ENCODE data around the gene ABCB1. TPM values are rescaled to one million over a fixed set of nuclear protein-coding genes. Genes with fewer than 3 reads are reported as not detected.
"Not testable (repeated sequence)": the region's sequence is repeated elsewhere in the genome, so short reads cannot be mapped to it uniquely, and the experiment has no call there.

ABCB1 gene
- polyA plus RNA-seq, 3 donors from 2014 or later: 55.5 to 66.5 (median 56.0) TPM

- H3K27ac Mint-ChIP-seq: peak overlapping the region; percentile 83 to 98 (median 96)
- peaks cover 31 to 53% of the 10 kb centered on the region in 2 donors for H3K4me1 Mint-ChIP-seq
- peaks cover 0 to 13% (median 3%) of the 10 kb centered on the region in 3 donors for H3K36me3 Mint-ChIP-seq
- peak; percentile 17 to 33 (median 28) for DNase-seq
- H3K4me3 Mint-ChIP-seq: peak overlapping the region; percentile 83 to 95 (median 85)
- no peaks in the 10 kb centered on the region for H3K9me3 Mint-ChIP-seq
- H3K27me3 Mint-ChIP-seq (ENCODE audit: low read depth in 3 of 3): peaks cover 0 to 8% (median 2%) of the 10 kb centered on the region in 3 donors
Observed at GRCh38 chr7:87598234-87599009, 2.3 kb downstream of the ABCB1 start.

GRCh38 chr7:87596696-87597095, 4.0 kb downstream of the ABCB1 start:
- no peak for DNase-seq
- no peaks in the 10 kb centered on the region for H3K9me3 Mint-ChIP-seq
- H3K4me1 Mint-ChIP-seq: peaks cover 31 to 53% of the 10 kb centered on the region in 2 donors
- H3K27ac Mint-ChIP-seq: peak overlapping the region in 2 of 6 donors; percentile 43 to 57
- peaks cover 0 to 8% (median 0%) of the 10 kb centered on the region in 3 donors for H3K27me3 Mint-ChIP-seq (ENCODE audit: low read depth in 3 of 3)
- H3K36me3 Mint-ChIP-seq: peaks cover 0 to 13% (median 3%) of the 10 kb centered on the region in 3 donors
- H3K4me3 Mint-ChIP-seq: peak overlapping the region in 1 of 5 donors; percentile 35

DNA sequence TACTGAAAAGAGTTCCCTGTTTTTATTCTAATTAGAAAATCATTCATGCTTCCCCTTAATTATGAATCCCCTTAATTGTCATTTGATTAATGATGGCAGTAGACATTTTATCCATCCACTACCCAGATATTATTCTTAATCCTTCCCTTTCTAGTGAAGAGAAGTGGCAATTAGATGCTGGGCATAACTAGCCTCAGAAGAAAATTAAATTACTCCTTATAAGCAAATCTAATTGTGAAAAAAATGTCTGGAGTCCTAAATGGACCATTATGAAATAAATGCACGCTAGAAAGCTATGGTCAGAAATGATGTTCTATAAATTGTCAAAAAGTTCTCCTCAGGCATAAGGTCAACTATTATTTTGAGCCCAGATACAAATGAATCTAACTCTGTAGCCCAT, 4.5 kb downstream of the ABCB1 start:
- H3K36me3 Mint-ChIP-seq: peaks cover 0 to 13% (median 3%) of the 10 kb centered on the region in 3 donors

DNA sequence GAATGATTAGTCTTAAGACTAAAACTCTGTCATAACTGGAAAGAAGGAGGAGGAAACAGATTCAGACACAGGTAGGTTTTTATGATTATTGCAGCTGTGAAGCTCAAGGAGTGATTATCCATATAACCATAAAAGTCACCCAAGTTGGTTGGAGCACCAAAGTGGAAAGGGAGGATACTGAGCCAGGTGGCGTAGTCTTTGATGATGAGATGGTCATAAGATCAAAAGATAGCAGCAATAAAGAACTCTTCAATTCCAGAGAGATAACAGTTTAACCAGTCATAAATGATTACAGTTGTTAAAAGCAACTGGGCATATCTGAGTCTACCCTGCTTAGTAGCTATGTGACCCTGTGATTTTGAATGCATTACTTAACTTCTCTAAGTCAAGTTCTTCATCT, 8.4 kb downstream of the ABCB1 start:
- DNase-seq: no peak
- Mint-ChIP-seq H3K4me3 (no peak overlapping the region), H3K27ac (no peak overlapping the region), H3K36me3 (peaks cover 0 to 13% (median 7%) of the 10 kb centered on the region in 3 donors), H3K9me3 (no peaks in the 10 kb centered on the region), H3K4me1 (peaks cover 14 to 16% of the 10 kb centered on the region in 2 donors), H3K27me3 (ENCODE audit: low read depth in 3 of 3) (peaks cover 0 to 2% (median 0%) of the 10 kb centered on the region in 3 donors)

More for the DNA sequence above, 4.5 kb downstream of the ABCB1 start:
- no peaks in the 10 kb centered on the region for H3K9me3 Mint-ChIP-seq
- peaks cover 0 to 8% (median 0%) of the 10 kb centered on the region in 3 donors for H3K27me3 Mint-ChIP-seq (ENCODE audit: low read depth in 3 of 3)
- H3K4me3 Mint-ChIP-seq: no peak overlapping the region
- H3K4me1 Mint-ChIP-seq: peaks cover 30 to 47% of the 10 kb centered on the region in 2 donors
- no peak for DNase-seq
- peak overlapping the region in 1 of 6 donors; percentile 43 for H3K27ac Mint-ChIP-seq

DNA sequence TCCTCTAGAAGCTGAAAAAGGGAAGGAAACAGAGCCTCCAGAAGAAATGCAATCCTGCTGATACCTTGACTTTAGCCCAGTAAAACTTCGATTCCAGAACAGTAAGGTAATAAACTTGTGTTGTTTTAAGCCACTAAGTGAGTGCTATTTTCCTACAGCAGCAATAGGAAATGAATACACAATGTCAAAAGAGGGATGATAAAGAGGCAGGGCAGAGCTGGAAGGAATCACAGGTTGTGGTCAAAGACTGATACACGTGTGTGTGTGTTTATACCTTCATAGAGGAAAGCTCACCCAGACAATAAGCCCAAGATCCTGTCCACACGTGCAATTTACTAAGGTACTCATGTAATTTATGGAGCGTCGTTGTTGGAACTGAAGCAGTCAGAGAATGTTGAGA, 9.5 kb downstream of the ABCB1 start:
- peaks cover 3 to 9% (median 9%) of the 10 kb centered on the region in 3 donors for H3K36me3 Mint-ChIP-seq
- no peak overlapping the region for H3K4me3 Mint-ChIP-seq
- H3K27me3 Mint-ChIP-seq (ENCODE audit: low read depth in 3 of 3): peaks cover 0 to 4% (median 0%) of the 10 kb centered on the region in 3 donors
- H3K4me1 Mint-ChIP-seq: peaks cover 16 to 17% of the 10 kb centered on the region in 2 donors
- no peak overlapping the region for H3K27ac Mint-ChIP-seq
- H3K9me3 Mint-ChIP-seq: no peaks in the 10 kb centered on the region
- no peak for DNase-seq

GRCh38 chr7:87590578-87590977, 10.1 kb downstream of the ABCB1 start:
- Mint-ChIP-seq H3K27me3 (ENCODE audit: low read depth in 3 of 3) (peaks cover 0 to 4% (median 0%) of the 10 kb centered on the region in 3 donors), H3K4me1 (peaks cover 18 to 19% of the 10 kb centered on the region in 2 donors), H3K36me3 (peaks cover 9 to 16% (median 11%) of the 10 kb centered on the region in 3 donors), H3K4me3 (no peak overlapping the region), H3K27ac (no peak overlapping the region), H3K9me3 (no peaks in the 10 kb centered on the region)
- peak; percentile 19 to 35 (median 27) for DNase-seq

DNA sequence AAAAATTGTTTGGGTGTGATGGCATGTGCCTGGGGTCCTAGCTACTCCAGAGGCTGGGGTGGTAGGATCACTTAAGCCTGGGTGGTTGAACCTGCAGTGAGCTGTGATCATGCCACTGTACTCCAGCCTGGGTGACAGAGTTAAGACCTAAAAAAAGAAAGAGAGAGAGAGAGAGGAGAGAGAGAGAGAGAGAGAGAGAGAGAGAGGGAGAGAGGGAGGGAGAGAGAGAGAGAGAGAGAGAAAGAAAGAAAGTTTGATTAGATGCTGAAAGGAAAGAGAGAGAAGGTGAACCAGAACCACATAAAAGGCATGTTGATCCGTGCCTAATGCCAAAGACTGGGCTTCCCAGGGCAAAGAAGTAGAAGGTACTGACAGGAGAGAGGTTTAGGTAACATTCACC, 11.1 kb downstream of the ABCB1 start:
- peak in 1 of 3 donors; percentile 22 for DNase-seq
- Mint-ChIP-seq H3K4me1 (peaks cover 16 to 22% of the 10 kb centered on the region in 2 donors), H3K27me3 (ENCODE audit: low read depth in 3 of 3) (peaks cover 0 to 4% (median 0%) of the 10 kb centered on the region in 3 donors), H3K27ac (no peak overlapping the region), H3K9me3 (no peaks in the 10 kb centered on the region), H3K4me3 (no peak overlapping the region), H3K36me3 (peaks cover 19 to 22% (median 21%) of the 10 kb centered on the region in 3 donors)

GRCh38 chr7:87581723-87582122, 19.0 kb downstream of the ABCB1 start:
- Mint-ChIP-seq H3K4me3 (no peak overlapping the region), H3K27me3 (ENCODE audit: low read depth in 3 of 3) (peaks cover 0 to 2% (median 0%) of the 10 kb centered on the region in 3 donors), H3K4me1 (peaks cover 14 to 32% of the 10 kb centered on the region in 2 donors), H3K9me3 (peaks cover 0 to 3% (median 0%) of the 10 kb centered on the region in 6 donors), H3K27ac (no peak overlapping the region), H3K36me3 (peaks cover 58 to 73% (median 63%) of the 10 kb centered on the region in 3 donors)
- DNase-seq: no peak

DNA sequence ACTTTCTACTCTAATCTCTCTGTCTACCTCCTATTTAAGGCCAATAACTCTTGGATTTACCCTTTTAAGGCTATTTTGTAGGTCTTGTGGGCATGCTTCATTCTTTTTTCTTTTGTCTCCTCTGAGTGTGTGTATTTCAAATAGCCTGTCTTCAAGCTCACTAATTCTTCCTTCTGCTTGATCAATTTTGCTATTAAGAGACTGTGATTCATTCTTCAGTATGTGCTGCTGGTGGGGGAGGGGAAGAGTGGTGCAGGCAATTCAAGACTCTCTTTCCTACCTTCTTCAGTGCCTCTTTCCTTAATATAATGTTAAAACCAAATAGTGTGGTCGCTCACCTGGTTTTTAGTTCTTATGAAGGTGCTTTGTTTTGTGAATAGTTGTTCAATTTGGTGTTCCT, 20.0 kb downstream of the ABCB1 start:
- Mint-ChIP-seq H3K27me3 (ENCODE audit: low read depth in 3 of 3) (no peaks in the 10 kb centered on the region), H3K9me3 (peaks cover 0 to 3% (median 0%) of the 10 kb centered on the region in 6 donors), H3K36me3 (peaks cover 49 to 68% (median 55%) of the 10 kb centered on the region in 3 donors), H3K4me3 (no peak overlapping the region), H3K4me1 (peaks cover 9 to 25% of the 10 kb centered on the region in 2 donors), H3K27ac (peak overlapping the region in 1 of 6 donors; percentile 34)
- DNase-seq: no peak

- Mint-ChIP-seq H3K4me1 (peaks cover 19 to 49% of the 10 kb centered on the region in 2 donors), H3K36me3 (peaks cover 20 to 33% (median 31%) of the 10 kb centered on the region in 3 donors), H3K4me3 (no peak overlapping the region), H3K27ac (peak overlapping the region in 1 of 6 donors; percentile 52), H3K9me3 (peaks cover 0 to 3% (median 0%) of the 10 kb centered on the region in 6 donors), H3K27me3 (ENCODE audit: low read depth in 3 of 3) (no peaks in the 10 kb centered on the region)
- DNase-seq: no peak
Observed at GRCh38 chr7:87575521-87575920, 25.2 kb downstream of the ABCB1 start.

- Mint-ChIP-seq H3K36me3 (peaks cover 13 to 24% (median 23%) of the 10 kb centered on the region in 3 donors), H3K4me3 (no peak overlapping the region), H3K9me3 (peaks cover 0 to 2% (median 0%) of the 10 kb centered on the region in 6 donors), H3K4me1 (peaks cover 19 to 49% of the 10 kb centered on the region in 2 donors), H3K27ac (peak overlapping the region in 4 of 6 donors; percentile 9 to 65 (median 24)), H3K27me3 (ENCODE audit: low read depth in 3 of 3) (no peaks in the 10 kb centered on the region)
- DNase-seq: no peak
Observed at GRCh38 chr7:87574630-87575029, 26.1 kb downstream of the ABCB1 start.

- Mint-ChIP-seq H3K4me1 (peaks cover 16 to 46% of the 10 kb centered on the region in 2 donors), H3K27ac (peak overlapping the region in 1 of 6 donors; percentile 31), H3K36me3 (peaks cover 10 to 16% (median 13%) of the 10 kb centered on the region in 3 donors)
- H3K27me3 Mint-ChIP-seq (ENCODE audit: low read depth in 3 of 3); H3K9me3 Mint-ChIP-seq; DNase-seq; H3K4me3 Mint-ChIP-seq: not testable (repeated sequence)
Observed at GRCh38 chr7:87572513-87572912, 28.2 kb downstream of the ABCB1 start.

GRCh38 chr7:87570178-87570577, 30.5 kb downstream of the ABCB1 start:
- no peak overlapping the region for H3K27ac Mint-ChIP-seq
- DNase-seq: no peak
- H3K9me3 Mint-ChIP-seq: no peaks in the 10 kb centered on the region
- no peak overlapping the region for H3K4me3 Mint-ChIP-seq
- H3K36me3 Mint-ChIP-seq: peaks cover 14 to 35% (median 28%) of the 10 kb centered on the region in 3 donors
- peaks cover 12 to 33% of the 10 kb centered on the region in 2 donors for H3K4me1 Mint-ChIP-seq
- no peaks in the 10 kb centered on the region for H3K27me3 Mint-ChIP-seq (ENCODE audit: low read depth in 3 of 3)

DNA sequence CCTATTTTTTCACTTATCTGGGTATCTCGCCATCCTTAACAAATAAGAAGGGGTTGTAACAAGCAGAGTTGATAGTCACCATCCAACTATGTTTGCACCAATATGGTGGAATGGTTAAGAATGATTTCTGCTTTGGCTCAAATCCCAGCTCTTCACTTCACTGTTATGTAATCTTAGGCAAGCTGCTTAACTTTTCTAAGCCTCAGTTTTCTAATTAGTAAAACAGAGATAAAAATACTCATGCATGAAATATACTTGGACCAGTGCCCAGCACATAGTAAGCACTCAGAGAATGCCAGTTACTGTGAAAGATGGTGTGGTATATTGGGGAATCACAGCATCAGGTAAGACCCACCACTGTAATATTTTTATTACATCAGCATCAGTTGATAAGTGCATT, 33.6 kb downstream of the ABCB1 start:
- peaks cover 12 to 39% (median 28%) of the 10 kb centered on the region in 3 donors for H3K36me3 Mint-ChIP-seq
- H3K27ac Mint-ChIP-seq: no peak overlapping the region
- H3K9me3 Mint-ChIP-seq: no peaks in the 10 kb centered on the region
- DNase-seq: no peak
- H3K4me1 Mint-ChIP-seq: peaks cover 15 to 26% of the 10 kb centered on the region in 2 donors
- no peak overlapping the region for H3K4me3 Mint-ChIP-seq
- H3K27me3 Mint-ChIP-seq (ENCODE audit: low read depth in 3 of 3): peaks cover 0 to 2% (median 0%) of the 10 kb centered on the region in 3 donors
